GM12878 (cell line): Measurements from ENCODE around the gene LTA. TPM values are rescaled to one million over a fixed set of nuclear protein-coding genes. Genes with fewer than 3 reads are reported as not detected.

Source experiments
- BHLHE40 ChIP-seq, 2 experiments: fragments of 450-650 bp in 1 of 2; IDR thresholded peaks; 2 replicates each; pipeline ENCODE4 v1.6.1; 2011 to 2017; ENCODE audit warnings: low read depth in 2 of 2, borderline replicate concordance in 1 of 2, improper control_type of control experiment in 1 of 2, low read length in 1 of 2, mild to moderate bottlenecking in 1 of 2
- CEBPB ChIP-seq, 2 experiments: fragments of 150-350 bp in 1 of 2; IDR thresholded peaks; 2 replicates each; pipeline ENCODE4 v1.6.1; 2012 to 2014; ENCODE audit warnings: low read depth in 2 of 2, low read length in 2 of 2, borderline replicate concordance in 1 of 2, inconsistent platforms in 1 of 2
- CEBPZ ChIP-seq: fragments of 150-350 bp; IDR thresholded peaks from 2 replicates; pipeline ENCODE4 v1.6.1; 2016; ENCODE audit warnings: low read depth, low read length
- CREM ChIP-seq: IDR thresholded peaks from 2 replicates; pipeline ENCODE4 v1.6.1; 2014; ENCODE audit warnings: antibody characterized with exemption, low read depth
- E4F1 ChIP-seq: fragments of 450-650 bp; IDR thresholded peaks from 2 replicates; pipeline ENCODE4 v1.6.1; 2018; ENCODE audit warnings: borderline replicate concordance, mild to moderate bottlenecking; ENCODE audit not compliant: partially characterized antibody
- EED ChIP-seq: sonication (generic); IDR thresholded peaks from 2 replicates; pipeline ENCODE4 v1.6.1; 2016; ENCODE audit warnings: antibody characterized with exemption, low read depth
- HCFC1 ChIP-seq: fragments of 150-350 bp; IDR thresholded peaks from 2 replicates; pipeline ENCODE4 v1.6.1; 2014; ENCODE audit warnings: low read length
- IKZF2 ChIP-seq, 2 experiments: fragments of 450-650 bp; IDR thresholded peaks; 2 replicates each; pipeline ENCODE4 v1.6.1; 2017; ENCODE audit warnings: mild to moderate bottlenecking in 2 of 2, moderate library complexity in 2 of 2
- PAX8 ChIP-seq: fragments of 450-650 bp; IDR thresholded peaks from 2 replicates; pipeline ENCODE4 v1.6.1; 2017; ENCODE audit warnings: mild to moderate bottlenecking, moderate library complexity
- PBX3 ChIP-seq: IDR thresholded peaks from 2 replicates; pipeline ENCODE4 v1.6.1; 2011; ENCODE audit warnings: mild to moderate bottlenecking, low read depth, low read length, moderate library complexity; ENCODE audit not compliant: insufficient replicate concordance
- PML ChIP-seq: IDR thresholded peaks from 2 replicates; pipeline ENCODE4 v1.6.1; 2012; ENCODE audit warnings: low read length, inconsistent platforms
- POLR2AphosphoS2 ChIP-seq: IDR thresholded peaks from 2 replicates; pipeline ENCODE4 v1.6.1; 2011; ENCODE audit warnings: low read depth, mild to moderate bottlenecking, low read length, improper control_type of control experiment, moderate library complexity
- POU2F2 ChIP-seq: IDR thresholded peaks from 3 replicates; pipeline ENCODE4 v1.6.1; 2011; ENCODE audit warnings: low read depth, mild to moderate bottlenecking, low read length, borderline replicate concordance
- SMAD1 ChIP-seq: fragments of 450-650 bp; IDR thresholded peaks from 2 replicates; pipeline ENCODE4 v1.6.1; 2018; ENCODE audit warnings: mild to moderate bottlenecking, low read depth; ENCODE audit not compliant: partially characterized antibody
- SRF ChIP-seq, 2 experiments: IDR thresholded peaks; 2 replicates each; pipeline ENCODE4 v1.6.1; 2011; ENCODE audit warnings: low read depth in 2 of 2, low read length in 2 of 2, mild to moderate bottlenecking in 1 of 2, moderate library complexity in 1 of 2
- ZNF207 ChIP-seq: fragments of 450-650 bp; IDR thresholded peaks from 2 replicates; pipeline ENCODE4 v1.6.1; 2014; ENCODE audit warnings: antibody characterized with exemption, mild to moderate bottlenecking, borderline replicate concordance
- polyA plus RNA-seq, 11 experiments: library from polyadenylated mRNA; depleted of rRNA in 4 of 11; unstranded in 6 of 11; stranded (reverse) in 5 of 11; fragments of >200 nt; fragmentation: Nextera tagmentation in 4 of 11; fragmentation: Illumina TruSeq in 1 of 11; extraction: Ambion mirVana in 4 of 11; extraction: Trizol in 1 of 11; gene quantifications; 1 replicate in 1 of 11; 2 replicates in 10 of 11; pipeline versions ENCODE4 v1.2.1 to v1.2.3, GENCODE V29; 2011 to 2016; ENCODE audit warnings: inconsistent platforms in 2 of 11, missing spikeins in 2 of 11, low read depth in 1 of 11
- total RNA-seq, 4 experiments: library from RNA; depleted of rRNA in 3 of 4; stranded (reverse); fragments of >200 nt in 3 of 4; fragmentation: Illumina TruSeq in 1 of 4; extraction: Trizol in 1 of 4; gene quantifications; 2 replicates each; pipeline versions ENCODE4 v1.2.1 to v1.2.3, GENCODE V29; 2013 to 2021
- TF ChIP-seq, protein P1 (sequence below): fragments of 450-650 bp; IDR thresholded peaks from 2 replicates; pipeline ENCODE4 v1.6.1; 2017; ENCODE audit warnings: mild to moderate bottlenecking, low read depth, inconsistent platforms; ENCODE audit not compliant: poor library complexity, severe bottlenecking
- TF ChIP-seq, protein P2 (sequence below): IDR thresholded peaks from 2 replicates; pipeline ENCODE4 v1.6.1; 2011; ENCODE audit warnings: low read depth, mild to moderate bottlenecking, low read length, moderate library complexity, borderline replicate concordance; ENCODE audit errors: extremely low read depth

LTA gene
- total and polyA plus RNA-seq, 10 of the 15 experiments (the other 5 are each of a cell fraction or from before 2014, with no cell fraction given) = 27.5 to 100 (median 75.1) TPM

DNA sequence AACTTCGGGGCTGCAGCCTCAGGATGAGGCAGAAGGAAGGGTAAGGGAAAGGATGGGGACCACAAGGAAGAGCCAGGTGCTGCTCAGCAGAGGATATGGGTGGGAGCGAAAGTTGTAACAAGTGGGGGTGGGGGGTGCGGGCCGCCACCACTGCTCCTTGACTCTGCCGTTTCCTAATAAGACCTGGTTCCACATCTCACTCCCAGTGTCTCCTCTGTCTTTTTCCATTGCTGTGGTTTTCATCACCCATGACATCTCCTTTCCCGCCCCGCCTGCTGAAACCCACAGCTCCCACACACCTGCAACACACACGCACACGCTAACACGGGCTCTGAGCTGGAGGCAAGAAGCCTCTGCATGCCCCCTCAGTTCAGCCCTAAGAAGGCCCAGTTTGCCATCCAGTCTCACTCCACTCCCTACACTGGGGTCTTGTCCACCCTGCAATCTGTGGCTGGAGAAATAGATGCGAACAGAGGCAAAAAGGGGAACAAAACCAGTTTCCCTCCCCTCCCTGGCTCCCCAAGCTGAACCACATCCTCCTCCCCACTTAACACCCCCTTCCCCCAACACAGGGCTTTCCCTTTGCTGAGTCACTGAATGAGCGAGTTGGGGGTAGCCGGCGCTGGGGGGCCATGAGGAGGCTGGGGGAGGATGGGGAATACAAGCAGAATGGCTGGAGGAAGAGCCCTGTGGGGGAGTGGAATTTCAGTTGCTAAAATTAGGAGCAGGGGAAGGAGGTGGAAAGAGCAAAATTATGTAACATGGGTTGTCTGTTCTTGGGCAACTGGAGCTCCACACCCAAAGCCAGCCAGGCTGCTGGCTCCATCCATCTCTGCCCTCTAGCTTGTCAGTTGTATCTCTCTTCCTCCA is 13.2 kb upstream of the LTA start (continued):
- TF ChIP-seq PBX3 (no peak), CREM (peak; percentile 92; the same call in 1 of the 2 replicates), SRF (IDR thresholded peaks at IDR 0.05; ENCODE audit: low read depth in 2 of 2, low read length in 2 of 2) (0 out of 4 replicates have a peak, but pooled peaks of 1 of the 2 experiments have one; percentile 63), CEBPZ (no peak), SMAD1 (peak; percentile 41), PML (peak; percentile 72; the same call in 1 of the 2 replicates), PAX8 (no peak), HCFC1 (no peak), IKZF2 (IDR thresholded peaks at IDR 0.05) (peak; percentile 98 to 99), E4F1 (no peak), ZNF207 (0 out of 2 replicates have a peak, but pooled peaks have one; percentile 71), POU2F2 (peak; percentile 76), EED (peak; percentile 99), BHLHE40 (IDR thresholded peaks at IDR 0.05; ENCODE audit: borderline replicate concordance in 1 of 2, low read depth in 2 of 2, low read length in 1 of 2) (peak; percentile 64 to 77), CEBPB (IDR thresholded peaks at IDR 0.05; ENCODE audit: borderline replicate concordance in 1 of 2, low read depth in 2 of 2, low read length in 2 of 2) (peak in 1 of 2 experiments; percentile 66; a peak in 1 of 4 replicates), POLR2AphosphoS2 (no peak)
- TF ChIP-seq, protein P1, sequence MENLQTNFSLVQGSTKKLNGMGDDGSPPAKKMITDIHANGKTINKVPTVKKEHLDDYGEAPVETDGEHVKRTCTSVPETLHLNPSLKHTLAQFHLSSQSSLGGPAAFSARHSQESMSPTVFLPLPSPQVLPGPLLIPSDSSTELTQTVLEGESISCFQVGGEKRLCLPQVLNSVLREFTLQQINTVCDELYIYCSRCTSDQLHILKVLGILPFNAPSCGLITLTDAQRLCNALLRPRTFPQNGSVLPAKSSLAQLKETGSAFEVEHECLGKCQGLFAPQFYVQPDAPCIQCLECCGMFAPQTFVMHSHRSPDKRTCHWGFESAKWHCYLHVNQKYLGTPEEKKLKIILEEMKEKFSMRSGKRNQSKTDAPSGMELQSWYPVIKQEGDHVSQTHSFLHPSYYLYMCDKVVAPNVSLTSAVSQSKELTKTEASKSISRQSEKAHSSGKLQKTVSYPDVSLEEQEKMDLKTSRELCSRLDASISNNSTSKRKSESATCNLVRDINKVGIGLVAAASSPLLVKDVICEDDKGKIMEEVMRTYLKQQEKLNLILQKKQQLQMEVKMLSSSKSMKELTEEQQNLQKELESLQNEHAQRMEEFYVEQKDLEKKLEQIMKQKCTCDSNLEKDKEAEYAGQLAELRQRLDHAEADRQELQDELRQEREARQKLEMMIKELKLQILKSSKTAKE = peak; percentile 80
- TF ChIP-seq, protein P2, sequence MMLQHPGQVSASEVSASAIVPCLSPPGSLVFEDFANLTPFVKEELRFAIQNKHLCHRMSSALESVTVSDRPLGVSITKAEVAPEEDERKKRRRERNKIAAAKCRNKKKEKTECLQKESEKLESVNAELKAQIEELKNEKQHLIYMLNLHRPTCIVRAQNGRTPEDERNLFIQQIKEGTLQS = no peak
